ENCODE data around the gene TXNRD2.

TXNRD2 gene

GRCh38 chr22:19873138-19873959 lies 68.3 kb downstream of the TXNRD2 start:
- no peak for DNase-seq

GRCh38 chr22:19872779-19873137 lies 68.9 kb downstream of the TXNRD2 start:
- no peak for DNase-seq

GRCh38 chr22:19871845-19872778 lies 69.5 kb downstream of the TXNRD2 start:
- no peak for DNase-seq

- no peak for DNase-seq
Observed at GRCh38 chr22:19871023-19871844, 70.4 kb downstream of the TXNRD2 start.

GRCh38 chr22:19870153-19871022 lies 71.2 kb downstream of the TXNRD2 start:
- no peak for DNase-seq

GRCh38 chr22:19869497-19870152 lies 72.0 kb downstream of the TXNRD2 start:
- no peak for DNase-seq

- DNase-seq = no peak
Observed at GRCh38 chr22:19868773-19869471, 72.7 kb downstream of the TXNRD2 start.

GRCh38 chr22:19868333-19868732 lies 73.3 kb downstream of the TXNRD2 start:
- no peak for DNase-seq

GRCh38 chr22:19867617-19868016 lies 74.0 kb downstream of the TXNRD2 start:
- DNase-seq = no peak

- DNase-seq = no peak
Observed at GRCh38 chr22:19866665-19867009, 75.0 kb downstream of the TXNRD2 start.

GRCh38 chr22:19865141-19865829 lies 76.3 kb downstream of the TXNRD2 start:
- no peak for DNase-seq

- no peak for DNase-seq
Observed at GRCh38 chr22:19864538-19865106, 77.0 kb downstream of the TXNRD2 start.

GRCh38 chr22:19863571-19863970 lies 78.0 kb downstream of the TXNRD2 start:
- no peak for DNase-seq

- no peak for DNase-seq
Observed at GRCh38 chr22:19862619-19863246, 78.9 kb downstream of the TXNRD2 start.

- no peak for DNase-seq
Observed at GRCh38 chr22:19859861-19860510, 81.6 kb downstream of the TXNRD2 start.

GRCh38 chr22:19857382-19857781 lies 84.2 kb downstream of the TXNRD2 start:
- DNase-seq = no peak

- no peak for DNase-seq
Observed at GRCh38 chr22:19855504-19856409, 85.9 kb downstream of the TXNRD2 start.
